GM19397 (cell line): Measurements from ENCODE around the gene GAA.
"Not testable (repeated sequence)": the region's sequence is repeated elsewhere in the genome, so short reads cannot be mapped to it uniquely, and the experiment has no call there.

ENCODE experiments used
- ATAC-seq: cut with Tn5 transposase; IDR thresholded peaks from one replicate; pipeline ENCODE4 v1.9.1; 2021; ENCODE audit warnings: mild to moderate bottlenecking, moderate library complexity; ENCODE audit not compliant: unreplicated experiment

The GAA gene

DNA sequence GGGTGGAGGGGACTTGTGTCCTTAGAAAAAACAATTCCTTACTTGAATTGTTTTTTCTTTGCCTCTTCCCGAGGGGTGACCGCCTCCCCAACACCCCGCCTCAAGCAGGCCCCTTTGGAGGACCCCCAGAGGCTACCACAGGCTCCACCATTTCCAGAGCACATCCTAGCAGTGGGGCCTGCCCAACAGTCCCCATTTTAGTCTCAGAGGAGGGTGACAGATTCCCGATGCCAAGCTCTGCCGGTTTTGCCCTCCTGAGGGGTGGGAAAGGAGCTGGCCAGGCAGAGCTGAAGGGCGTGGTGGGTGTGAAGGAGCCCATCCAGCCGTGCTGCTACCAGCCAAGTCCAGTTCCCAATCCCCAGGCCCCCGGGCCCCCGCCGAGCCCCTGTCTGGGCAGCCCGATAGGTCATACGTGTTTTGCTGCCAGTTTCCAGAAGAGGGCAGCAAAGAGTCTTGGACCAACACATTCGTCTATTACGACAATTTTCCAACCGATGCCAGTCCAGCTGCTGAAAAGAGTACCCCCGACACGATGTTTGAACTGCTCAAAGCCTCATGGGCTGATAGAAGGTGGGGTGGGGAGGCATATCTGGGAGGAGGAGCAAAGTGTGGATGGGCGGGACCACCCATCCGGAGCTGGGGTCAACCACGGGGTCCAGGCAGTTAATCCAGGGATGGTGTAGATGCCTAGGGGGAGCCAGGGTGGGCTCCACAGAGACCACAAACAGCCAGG is 18.8 kb upstream of the GAA start:
- no peak for ATAC-seq

DNA sequence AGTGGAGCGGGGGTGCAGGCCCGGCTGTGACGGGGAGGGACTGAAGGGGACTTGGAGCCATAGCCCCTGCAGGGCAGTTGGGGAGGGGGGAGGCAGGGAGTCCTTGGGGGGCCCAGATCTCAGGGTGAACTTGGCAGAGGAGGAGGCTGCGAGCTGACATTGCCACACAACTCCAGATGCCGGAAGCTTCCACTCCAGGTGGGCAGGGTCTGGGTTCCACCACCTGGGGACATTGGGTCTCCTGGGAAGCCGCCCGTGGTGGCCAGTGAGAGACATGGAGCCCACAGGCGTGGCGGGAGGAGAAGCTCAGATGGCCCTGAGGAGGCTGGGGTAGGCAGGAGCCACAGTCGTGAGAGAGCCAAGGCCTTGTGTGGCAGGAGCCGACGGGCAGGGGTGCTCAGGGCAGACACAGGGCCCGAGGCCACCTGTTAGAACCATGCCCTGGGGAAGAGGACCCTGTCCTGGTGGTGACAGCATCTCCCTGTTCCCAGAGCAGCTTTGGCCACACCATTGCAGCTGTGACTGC is 18.2 kb upstream of the GAA start:
- no peak for ATAC-seq

DNA sequence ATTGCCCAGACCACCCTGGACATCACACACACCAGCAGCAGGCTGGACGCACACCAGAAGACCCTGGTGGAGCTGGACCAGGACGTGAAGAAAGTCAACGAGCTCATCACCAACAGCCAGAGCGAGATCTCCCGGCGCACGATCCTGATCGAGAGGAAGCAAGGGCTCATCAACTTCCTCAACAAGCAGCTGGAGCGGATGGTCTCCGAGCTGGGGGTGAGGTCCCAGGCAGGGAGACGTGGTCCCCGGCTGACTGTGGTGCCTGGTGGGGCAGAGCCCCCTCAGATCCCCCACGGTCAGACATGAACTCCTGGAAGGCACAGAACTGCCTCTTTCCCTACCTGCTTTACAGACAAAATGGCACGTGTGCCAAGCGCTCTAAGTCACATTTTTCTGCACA is 16.6 kb upstream of the GAA start:
- ATAC-seq: no peak

DNA sequence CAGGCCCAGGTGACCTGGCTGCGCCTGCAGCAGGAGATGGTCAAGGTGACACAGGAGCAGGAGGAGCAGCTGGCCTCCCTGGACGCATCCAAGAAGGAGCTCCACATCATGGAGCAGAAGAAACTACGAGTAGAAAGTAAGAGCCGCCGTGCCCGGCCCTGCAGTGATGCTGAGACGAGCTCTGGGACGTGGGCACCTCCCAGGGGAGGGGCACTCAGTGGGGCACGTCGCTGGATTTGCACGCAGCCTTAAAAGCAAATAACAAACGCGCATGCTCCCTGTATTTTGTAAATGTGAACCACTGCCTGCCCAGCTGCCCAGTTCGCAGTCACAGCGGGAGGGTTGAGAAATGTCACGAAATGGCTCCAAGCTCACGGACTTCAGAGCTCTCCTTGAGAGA is 15.3 kb upstream of the GAA start:
- ATAC-seq: no peak

DNA sequence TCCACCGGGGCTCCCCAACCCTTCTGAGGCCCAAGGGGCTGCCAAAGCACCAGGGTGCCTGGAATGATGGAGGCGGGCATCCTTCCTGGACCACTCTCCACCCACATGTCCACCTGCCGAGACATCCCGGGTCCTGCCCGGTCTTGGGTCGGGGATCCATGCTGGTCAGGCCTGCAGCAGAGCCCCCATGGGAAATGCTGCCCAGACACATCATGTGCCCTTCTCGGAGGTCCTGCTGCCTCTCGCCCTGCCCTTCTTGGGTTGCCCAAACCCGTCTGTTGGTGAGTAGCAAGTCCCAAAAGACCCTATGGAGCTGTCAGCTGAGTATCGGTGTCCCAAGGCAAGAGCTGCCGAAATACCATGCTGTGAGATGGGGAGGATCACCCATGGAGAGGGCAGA is 14.8 kb upstream of the GAA start:
- no peak for ATAC-seq

DNA sequence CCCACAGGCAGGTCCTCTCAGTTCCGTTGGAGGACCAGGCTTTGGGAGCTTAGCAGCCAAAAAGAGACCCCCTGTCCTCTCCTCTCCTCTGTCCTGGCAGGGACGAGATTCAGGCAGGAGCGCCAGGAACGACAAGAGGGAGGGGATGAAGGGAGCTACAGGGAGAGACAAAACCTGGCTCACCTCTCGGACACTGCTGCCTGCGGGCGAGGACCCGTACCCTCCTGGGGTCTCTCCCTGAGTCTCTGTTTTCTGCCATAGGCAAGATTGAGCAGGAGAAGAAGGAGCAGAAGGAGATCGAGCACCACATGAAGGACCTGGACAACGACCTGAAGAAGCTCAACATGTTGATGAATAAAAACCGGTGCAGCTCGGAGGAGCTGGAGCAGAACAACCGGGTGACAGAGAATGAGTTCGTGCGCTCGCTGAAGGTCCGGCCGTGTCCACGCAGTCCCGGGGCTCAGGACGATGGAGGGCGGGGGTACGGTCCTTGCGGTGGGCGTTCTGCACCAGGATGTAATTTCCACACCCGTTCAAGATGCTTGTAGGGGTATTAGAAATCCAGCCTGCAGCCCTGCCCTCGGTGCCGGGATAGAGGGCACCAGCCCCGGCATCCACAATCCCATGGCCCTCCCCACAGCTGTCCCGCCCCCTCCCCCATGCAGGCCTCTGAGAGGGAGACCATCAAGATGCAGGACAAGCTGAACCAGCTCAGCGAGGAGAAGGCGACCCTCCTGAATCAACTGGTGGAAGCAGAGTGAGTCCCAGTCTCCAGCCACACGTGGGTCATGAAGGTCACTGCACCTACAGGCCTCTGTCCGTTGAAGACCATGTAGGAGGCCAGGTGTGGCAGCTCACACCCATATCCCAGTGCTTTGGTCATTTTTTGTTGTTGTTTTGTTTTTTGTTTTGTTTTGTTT is 13.8 kb upstream of the GAA start:
- no peak for ATAC-seq

DNA sequence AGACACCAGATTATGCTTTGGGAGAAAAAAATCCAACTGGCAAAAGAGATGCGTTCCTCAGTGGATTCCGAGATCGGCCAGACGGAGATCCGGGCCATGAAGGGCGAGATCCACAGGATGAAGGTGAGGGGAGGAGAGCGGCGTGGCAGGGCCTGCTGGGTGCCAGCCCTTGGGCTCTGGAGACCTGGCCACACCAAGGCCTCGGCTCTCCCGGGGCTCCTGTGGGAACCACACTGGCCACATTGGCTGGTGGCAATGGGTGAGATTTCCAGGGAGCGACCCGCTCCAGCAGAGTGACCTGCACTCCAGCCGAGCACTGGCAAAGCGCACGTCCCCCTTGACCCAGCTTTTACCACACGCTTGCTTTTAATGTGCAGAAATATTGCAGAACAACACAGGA is 11.6 kb upstream of the GAA start:
- ATAC-seq: no peak

DNA sequence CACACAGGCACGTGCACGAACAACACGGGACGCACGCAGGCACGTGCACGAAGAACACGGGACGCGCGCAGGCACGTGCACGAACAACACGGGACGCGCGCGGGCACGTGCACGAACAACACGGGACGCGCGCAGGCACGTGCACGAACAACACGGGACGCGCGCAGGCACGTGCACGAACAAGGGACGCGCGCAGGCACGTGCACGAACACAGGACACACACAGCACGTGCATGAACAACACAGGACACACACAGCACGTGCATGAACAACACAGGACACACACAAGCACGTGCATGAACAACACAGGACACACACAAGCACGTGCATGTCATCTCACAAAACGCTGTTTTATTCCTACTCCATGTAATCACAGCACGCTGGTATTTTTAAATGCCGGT is 11.2 kb upstream of the GAA start:
- ATAC-seq: not testable (repeated sequence)

DNA sequence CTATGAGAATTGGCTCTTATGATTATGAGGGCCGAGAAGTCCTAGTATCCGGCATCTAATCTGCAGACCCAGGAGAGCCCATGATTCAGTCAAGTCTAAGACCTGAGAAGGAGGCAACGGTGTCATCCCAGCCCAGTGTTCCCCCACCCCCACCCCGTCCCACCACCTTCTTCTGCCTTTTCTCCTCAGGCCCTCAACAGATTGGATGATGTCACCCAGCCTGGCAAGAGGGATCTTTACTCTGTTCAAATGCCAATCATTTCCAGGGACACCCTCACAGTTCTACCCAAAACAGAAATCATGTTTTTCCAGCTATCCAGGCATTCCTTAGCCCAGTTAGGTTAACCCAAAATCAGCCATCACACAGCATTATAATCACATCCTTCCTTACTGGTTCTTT is 10.0 kb upstream of the GAA start:
- ATAC-seq: no peak

DNA sequence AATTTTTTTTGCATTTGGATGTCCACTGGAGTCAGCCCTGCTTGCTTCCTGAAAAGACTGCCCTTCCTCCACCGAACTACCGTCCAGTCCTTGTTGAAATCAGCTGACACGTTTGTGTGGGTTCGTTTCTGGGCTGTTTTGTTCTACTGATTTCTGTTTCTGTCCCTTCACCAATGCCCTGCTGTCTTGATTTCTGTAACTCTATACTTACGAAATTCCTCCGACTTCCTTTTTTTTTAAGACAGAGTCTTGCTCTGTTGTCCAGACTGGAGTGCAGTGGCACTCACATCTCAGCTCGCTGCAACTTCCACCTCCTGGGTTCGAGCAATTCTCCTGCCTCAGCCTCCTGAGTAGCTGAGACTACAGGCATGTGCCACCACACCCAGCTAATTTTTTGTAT is 8.4 kb upstream of the GAA start:
- no peak for ATAC-seq

DNA sequence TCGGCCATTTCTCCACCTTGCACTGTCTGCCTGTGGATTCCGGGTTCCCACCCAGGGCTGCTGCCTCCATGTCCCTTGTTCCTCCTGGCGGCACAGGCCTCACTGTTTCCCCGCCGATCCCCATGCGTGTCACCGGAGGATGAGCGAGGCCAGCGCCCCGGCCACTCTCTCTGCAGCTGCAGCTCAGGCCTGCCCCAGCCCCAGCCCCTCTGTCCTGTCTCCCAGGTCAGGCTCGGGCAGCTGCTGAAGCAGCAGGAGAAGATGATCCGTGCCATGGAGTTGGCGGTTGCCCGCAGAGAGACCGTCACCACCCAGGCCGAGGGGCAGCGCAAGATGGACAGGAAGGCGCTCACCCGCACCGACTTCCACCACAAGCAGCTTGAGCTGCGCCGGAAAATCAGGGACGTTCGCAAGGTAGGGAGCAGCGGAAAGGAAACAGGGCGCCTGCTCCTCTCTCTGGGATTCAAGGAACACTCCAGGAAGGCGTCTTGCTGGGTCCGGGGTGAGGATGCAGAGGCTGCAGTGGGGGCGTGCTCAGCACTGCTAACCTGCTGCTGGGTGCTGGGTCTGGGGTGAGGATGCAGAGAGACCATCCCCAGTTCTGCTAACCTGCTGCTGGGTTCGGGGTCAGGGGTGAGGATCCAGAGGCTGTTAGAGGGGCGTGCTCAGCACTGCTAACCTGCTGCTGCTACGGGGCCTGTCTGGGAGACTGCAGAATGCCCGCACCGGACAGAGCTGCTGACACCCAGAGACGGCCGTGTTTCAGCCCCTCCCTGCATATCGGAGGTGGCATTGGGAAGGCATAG is 6.1 kb upstream of the GAA start:
- ATAC-seq: no peak

DNA sequence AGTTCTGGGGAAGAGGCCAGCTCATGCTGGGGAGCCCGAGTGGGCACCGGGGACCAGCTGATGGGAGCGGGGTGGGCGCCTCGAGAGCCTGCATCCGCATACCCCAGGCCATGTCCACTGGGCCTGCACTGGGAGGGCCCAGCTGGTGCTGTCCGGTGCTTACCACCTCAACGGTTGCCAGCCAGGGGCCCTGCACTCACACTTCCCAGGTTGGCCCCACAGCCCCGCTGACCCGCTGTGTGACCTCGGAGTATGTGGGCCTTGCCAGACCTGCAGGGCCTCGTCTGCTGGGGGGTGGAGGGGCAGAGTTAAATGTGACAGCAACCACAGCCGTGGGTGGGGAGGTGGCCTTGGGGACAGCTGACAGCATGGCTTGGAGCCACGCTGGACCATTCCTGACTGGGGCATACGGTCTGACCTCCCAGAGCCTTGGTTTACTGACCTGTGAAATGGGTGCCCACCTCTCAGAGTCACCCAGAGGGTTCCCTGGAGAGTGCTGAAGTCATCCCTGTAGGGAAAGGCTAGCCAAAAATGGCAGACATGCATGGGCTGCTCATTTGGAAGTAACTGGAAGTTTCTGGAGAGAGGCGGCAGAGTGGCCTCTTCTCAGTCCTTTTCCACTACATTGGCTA is 5.4 kb upstream of the GAA start:
- no peak for ATAC-seq

DNA sequence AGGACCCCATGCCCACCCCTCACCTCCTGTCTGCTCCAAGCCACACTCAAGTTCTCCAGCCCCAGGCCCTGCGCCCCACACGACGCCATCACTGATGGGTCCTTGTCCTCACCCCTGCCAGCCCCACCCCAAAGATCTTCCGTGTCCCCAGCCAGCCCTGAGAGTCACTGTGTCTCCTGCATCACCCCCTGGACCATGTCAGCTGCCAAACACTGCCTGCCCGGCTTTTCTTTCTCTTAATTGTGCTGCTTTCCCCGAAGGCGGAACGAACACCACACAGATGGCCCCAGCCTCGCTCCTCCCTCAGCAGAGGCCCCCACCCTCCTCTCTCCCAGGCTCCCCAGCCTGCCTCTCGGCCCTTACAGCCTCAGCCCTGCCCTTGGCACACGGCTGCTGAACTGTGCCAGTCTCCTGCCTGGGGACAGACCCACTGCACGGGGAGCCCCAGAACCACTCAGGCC is 4.8 kb upstream of the GAA start:
- no peak for ATAC-seq

DNA sequence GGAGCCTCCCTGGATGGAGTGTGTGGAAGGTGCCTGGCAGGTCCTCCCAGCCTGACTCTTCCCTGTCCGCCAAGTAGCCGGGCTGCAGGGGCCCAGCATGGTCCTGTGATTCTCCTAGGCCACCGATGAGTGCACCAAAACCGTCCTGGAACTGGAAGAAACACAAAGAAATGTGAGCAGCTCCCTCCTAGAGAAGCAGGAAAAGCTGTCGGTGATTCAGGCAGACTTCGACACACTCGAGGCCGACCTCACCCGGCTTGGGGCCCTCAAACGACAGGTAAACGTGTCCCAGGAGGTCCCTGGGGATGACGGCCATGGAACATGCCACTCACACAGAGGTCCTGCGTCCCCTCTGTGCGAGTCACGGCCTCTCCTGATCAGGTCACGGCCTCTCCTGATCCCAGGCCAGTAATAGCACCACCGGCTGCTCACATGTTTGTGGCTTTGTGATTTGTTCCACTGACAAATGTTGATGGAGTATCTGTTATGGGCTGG is 4.2 kb upstream of the GAA start:
- no peak for ATAC-seq

DNA sequence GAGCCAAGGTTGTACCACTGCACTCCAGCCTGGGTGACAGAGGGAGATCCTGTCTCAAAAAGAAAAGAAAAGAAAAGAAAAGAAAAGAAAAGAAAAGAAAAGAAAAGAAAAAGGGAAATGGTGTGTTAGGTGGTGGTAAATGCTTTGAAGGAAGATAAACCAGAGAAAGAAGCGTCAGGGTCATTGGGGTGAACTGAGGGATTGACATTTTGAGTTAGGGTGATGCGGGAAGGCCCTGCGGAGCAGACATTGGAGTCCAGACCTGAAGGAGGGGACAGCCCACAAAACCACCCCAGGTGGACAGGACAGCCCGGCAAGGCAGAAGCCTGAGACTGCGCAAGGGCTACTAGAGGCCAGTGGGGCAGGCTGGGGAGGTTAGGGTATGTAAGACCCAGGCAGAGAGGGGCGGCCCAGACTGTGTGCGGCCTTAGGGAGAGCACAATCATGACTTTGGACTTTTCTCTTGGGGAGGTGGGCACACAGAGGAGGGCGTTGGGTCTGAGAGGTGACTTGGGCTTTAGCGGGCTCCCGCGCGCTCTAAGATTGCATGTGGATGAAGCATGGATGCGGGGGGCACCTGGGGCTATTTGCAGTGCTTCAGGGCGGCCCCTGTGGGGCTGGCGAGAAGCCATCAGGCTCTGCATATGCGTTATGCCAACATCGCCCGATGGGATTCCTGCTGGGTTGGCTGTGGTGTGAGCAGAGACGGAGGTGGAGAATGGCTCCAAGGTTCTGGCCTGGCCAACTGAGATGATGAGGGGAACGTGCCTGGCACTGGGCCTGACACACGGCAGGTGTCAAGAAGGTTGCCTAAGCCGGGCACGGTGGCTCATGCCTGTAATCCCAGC is 3.3 kb upstream of the GAA start:
- no peak for ATAC-seq

DNA sequence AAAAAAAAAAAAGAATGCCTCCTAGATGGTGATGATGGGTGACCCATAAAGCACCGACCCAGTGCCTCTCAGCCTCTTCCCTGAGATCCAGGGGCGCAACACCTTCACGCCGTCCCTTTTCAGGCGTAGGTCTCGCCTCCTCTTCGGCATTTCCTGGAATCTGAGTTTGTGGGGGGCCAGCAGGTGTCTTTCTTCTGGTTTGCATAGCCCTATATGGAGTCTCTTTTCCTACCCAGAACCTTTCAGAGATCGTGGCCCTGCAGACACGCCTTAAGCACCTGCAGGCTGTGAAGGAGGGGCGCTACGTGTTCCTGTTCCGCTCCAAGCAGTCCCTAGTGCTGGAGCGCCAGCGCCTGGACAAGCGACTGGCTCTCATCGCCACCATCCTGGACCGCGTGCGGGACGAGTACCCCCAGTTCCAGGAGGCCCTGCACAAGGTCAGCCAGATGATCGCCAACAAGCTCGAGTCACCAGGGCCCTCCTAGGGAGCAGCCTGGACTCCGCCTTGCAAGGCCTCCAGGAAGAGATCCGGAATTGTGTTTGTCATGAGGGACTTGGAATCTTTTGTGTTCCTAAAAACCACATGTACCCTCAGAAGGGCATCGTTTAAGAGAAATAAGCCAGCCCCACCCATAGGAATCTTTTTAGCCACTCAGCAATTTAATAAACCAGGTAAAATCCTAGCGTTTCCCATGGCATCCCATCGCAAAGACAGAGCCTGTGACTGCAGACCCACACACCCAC is 1.9 kb upstream of the GAA start:
- ATAC-seq: no peak

DNA sequence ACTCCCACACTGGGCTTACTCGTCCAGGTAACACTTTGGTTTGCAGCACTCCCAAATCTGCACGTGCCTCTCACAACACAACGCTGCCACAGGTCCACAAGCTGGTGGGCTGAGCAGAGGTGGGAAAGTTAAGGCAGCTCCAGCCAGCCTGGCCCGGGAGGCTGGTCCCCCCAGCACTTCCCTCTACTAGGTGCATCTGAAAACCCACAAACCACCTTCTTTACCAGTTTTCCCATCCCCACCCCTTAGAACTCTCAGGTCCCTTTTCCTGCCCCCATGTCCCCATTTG is 1.4 kb upstream of the GAA start:
- ATAC-seq: no peak

DNA sequence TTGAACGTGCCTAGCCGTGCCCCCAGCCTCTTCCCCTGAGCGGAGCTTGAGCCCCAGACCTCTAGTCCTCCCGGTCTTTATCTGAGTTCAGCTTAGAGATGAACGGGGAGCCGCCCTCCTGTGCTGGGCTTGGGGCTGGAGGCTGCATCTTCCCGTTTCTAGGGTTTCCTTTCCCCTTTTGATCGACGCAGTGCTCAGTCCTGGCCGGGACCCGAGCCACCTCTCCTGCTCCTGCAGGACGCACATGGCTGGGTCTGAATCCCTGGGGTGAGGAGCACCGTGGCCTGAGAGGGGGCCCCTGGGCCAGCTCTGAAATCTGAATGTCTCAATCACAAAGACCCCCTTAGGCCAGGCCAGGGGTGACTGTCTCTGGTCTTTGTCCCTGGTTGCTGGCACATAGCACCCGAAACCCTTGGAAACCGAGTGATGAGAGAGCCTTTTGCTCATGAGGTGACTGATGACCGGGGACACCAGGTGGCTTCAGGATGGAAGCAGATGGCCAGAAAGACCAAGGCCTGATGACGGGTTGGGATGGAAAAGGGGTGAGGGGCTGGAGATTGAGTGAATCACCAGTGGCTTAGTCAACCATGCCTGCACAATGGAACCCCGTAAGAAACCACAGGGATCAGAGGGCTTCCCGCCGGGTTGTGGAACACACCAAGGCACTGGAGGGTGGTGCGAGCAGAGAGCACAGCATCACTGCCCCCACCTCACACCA is 724 bp downstream of the GAA start:
- ATAC-seq: peak; percentile 3
